HTERT RPE-1 (cell line): Measurements from ENCODE around the gene SLC29A2.
"Not testable (repeated sequence)": the region's sequence is repeated elsewhere in the genome, so short reads cannot be mapped to it uniquely, and the experiment has no call there.

Experiments
- in situ Hi-C: fragments of 300-500 bp; cut with MboI; formaldehyde crosslinking; loops from 4 replicates; pipeline ENCODE4 v1.14.3; 2020; ENCODE audit warnings: low sequenced_read_pairs

SLC29A2 gene

GRCh38 chr11:66386171-66387069 lies 14.9 kb upstream of the SLC29A2 start:
- in situ Hi-C loops: no loop called here

GRCh38 chr11:66384316-66384715 lies 12.8 kb upstream of the SLC29A2 start:
- in situ Hi-C loops: not testable (repeated sequence)

- in situ Hi-C loops: not testable (repeated sequence)
These were observed 8.7 kb upstream of the SLC29A2 start for GRCh38 chr11:66380264-66380663.

- in situ Hi-C loops: not testable (repeated sequence)
These were observed 2.2 kb upstream of the SLC29A2 start for GRCh38 chr11:66373690-66374287.

DNA sequence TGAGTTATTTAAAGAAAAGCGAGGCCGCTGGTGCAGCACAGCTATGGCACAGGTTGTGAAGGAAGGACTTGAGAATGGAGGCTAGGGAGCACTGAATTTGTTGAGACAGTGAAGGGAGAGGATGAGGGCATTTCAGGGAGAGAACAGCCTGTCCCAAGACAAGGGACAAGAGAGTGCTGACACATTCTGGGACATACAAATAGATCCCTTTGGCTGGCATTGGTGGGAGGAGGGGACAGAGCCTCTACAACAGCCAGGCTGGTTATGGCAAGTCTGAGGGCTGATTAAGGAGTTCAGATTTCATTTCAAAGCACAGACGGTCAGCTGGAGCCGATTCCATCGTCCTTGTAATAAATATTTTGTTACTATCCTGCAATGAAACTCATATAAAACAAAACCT lies 1.7 kb upstream of the SLC29A2 start:
- in situ Hi-C loops: no loop called here

DNA sequence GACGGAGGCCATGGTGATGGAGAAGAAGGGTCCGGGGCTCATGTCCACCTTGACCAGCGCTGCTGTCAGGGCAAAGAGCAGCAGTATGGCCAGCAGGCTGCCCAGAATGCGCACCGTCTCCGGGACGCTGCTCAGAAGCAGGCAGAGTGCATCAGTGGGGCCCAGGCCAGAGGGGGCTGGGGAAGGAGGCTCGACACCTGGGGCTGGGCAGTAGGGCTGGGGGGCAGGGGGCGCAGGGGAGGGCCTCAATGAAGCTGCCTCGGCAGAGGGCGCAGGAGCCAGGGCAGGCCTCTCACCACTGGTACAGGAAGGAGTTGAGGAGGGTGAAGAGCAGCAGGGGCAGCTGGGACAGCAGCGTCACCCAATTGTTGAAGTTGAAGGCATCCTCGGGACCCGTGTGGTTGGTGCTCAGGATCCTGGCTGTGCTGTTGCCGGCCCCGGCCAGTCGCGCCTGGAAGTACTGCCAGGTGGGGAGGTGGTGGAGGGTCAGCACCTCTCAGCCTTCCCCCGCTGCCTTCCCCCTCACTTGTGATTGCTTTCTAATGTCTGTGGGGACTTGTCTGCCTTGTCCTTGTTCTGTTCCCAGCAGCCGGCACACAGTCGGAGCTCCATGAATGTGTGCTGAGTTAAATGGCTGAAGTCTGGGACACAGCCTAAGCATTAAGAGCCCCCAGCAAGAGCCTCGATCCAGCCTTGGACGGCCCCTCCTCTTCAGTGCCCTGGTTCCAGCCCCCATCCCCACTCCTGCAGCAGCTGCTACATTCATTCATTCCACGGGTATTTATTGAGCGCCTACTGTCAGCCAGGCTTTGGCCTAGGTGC lies 2.3 kb downstream of the SLC29A2 start:
- in situ Hi-C loops: no loop called here

DNA sequence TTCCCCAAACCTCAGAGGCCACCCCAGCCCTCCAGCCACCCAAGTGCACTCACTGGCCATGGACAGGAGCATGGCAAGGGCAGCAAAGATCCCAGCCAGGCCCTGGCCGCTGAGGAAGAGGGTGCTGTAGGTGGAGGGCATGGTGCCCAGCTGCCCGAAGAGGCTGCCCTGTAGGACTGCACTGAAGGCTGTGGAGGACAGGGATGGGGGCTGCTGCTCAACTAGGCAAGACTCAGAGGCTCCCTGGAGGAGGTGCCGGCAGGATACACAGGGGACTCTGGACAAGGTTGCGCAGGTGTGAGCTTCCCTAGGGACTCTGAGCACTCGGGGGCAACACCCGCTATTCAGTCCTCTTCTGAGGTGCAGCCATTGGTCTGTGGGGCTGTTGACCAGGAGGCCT lies 3.1 kb downstream of the SLC29A2 start:
- in situ Hi-C loops: no loop called here

- in situ Hi-C loops: no loop called here
These were observed 3.8 kb downstream of the SLC29A2 start for GRCh38 chr11:66367561-66368312.

- in situ Hi-C loops: no loop called here
These were observed 4.6 kb downstream of the SLC29A2 start for GRCh38 chr11:66366844-66367477.

DNA sequence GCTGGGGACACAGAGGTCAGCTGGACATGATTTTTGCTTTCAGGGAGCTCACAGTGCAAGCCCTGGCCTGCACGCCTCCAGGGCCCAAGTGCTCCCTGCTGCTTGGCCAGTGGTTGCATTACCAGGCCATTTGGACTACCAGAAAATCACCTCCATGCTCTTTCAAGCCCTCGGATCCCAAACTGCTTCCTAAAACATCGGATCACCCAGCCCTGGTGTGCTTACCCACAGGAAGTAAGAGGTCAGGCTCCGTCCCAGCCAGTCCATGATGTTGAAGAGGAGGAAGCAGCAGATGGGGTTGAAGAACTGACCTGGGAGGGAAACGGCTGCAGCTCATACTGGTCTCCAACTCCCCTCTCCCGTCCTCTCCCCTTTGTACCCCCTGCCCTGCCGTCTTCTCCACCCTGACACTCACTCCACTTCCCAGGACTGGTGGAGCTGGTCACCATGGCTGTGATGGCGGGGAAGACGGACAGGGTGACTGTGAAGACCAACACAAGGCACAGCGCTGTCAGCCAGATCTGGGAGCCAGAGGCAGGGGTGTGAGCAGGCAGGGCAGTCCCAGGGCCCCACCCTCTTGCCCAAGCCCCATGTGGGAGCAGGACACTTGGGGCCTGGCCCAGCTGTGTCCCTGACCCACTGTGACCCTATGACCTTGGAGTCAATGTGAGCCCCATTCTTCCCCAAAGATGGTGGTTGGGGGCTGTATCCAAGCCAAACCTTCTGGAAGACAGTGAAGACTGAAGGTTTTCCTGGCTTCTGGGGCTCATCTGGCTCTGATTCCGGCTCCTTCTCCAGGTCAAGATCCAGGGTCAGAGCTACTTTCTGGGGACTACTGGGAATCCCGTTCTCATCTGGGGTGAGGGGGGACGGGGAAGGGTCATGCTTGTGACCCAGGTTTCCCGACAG lies 5.6 kb downstream of the SLC29A2 start:
- in situ Hi-C loops: no loop called here

GRCh38 chr11:66365166-66365565 lies 6.4 kb downstream of the SLC29A2 start:
- in situ Hi-C loops: no loop called here

DNA sequence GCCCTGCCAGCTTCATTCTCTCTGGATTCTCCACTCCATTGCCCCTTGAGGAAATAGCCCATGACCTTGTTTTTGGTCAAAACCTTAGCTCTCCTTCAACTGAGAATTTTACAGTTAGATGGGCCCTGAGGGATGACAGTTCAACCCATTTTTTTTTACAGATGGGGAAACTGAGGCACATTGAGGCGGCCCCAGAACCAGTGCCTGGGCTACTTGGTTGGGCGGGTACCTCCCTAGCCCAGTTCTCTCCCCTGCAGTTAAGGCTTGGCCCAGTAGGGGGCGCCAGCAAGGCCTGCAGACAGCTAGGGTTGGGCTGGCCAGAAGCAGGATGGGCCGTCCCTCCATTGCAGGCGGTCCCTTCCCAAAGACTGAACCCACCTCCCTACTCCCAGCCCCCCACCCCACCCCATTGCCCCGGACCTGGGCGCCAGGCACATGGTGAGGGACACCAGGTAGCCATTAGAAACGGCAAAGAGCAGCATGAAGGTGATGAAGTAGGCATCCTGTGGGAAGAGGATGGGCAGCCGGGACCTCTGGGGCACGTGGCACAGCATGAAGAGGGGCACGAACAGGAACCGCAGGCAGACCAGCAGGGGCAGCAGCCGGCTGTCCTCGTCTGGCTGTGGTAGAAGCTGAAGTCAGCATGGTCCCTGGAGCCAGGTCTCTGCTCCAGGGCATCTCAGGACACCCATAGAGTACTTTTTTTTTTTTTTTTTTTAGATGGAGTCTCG lies 7.6 kb downstream of the SLC29A2 start:
- in situ Hi-C loops: no loop called here

DNA sequence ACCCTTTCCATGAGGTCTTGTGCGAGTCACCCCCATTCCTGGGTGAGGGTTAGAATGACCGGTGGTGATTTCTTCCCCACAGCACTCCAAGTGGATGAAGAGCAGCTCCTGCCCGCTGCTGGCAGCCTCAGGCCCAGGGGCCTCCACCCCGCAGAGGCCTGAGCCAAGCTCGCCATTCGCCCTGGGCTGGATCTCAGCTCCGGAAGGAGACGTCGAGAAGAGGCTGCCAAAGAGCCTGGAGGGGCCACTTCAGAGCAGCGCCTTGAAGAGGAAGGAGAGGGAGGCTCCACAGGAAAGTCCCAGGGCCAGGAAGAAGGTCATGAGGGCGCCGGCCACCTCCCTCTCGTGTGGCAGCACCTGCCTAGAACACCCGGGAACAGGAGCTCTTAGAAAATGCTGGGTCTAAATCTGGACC lies 8.4 kb downstream of the SLC29A2 start:
- in situ Hi-C loops: no loop called here

- in situ Hi-C loops: no loop called here
These were observed 8.9 kb downstream of the SLC29A2 start for GRCh38 chr11:66362481-66363147.

DNA sequence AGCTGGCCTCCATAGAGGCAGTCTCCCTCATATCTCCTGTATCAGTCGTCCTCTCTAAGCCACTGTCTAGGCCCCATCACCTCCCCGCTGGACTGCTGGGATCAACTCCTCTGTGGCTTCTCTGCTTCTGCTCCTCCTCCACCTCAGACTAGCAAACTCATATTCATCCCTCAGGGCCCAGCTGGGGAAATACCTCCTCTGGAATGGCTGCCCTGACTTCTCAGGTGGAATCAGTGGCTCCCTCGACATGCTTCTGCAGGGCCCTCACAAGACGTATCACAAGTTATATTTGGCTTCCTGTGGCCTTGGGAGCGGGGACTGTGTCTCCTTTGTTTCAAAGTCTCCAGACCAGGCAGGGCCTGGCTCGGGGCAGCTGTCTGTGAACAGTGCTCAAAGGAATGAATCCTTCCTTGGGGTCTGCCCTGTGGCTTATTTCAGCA lies 10.0 kb downstream of the SLC29A2 start:
- in situ Hi-C loops: no loop called here

DNA sequence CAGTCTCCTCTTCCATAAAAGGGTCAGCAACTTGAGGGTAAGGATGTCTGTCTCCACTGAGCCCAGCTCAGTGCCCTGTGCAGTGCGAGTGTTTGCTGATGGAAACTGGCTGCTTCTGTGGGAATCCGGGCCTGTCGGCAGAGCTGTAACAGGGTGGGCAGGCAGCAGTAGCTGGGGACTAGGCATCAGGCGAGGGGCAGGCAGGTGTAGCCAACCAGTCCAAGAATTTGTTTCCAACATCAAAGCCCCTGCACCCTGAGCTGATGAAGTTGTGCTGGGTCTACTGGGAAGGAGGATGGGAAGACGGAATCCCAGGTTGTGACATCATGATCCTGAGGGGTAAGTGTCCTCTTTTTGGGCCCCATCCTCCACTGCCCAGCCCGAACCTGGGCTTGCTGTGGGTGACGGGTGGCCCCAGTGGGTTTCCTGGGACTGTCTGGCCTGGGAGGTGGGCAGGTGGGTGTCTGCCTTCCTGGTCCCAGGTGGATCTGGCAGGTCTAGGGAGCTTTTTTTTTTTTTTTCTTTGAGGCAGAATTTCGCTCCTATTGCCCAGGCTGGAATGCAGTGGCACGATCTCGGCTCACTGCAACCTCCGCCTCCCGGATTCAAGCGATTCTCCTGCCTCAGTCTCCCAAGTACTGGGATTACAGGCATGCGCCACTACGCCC lies 11.0 kb downstream of the SLC29A2 start:
- in situ Hi-C loops: no loop called here

DNA sequence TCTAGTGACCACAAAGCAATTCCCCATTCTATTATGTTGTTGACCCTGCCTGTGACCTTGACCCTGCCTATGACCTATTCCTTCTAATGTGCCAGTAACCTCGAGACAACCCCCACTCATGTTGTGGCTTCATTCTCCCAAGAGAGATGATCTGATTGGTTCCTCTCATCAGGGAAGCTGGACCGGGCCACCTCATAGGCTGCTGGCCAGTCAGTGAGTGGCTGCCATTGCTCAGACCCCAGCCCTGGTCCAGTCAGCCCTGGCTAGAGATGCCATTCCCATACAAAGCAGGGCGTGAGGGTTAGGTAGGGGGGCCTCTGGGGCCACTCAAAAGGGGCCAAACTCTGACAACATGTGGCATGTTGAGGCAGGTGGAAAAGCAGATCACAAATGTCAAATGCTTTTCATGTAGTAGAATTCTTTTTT lies 11.9 kb downstream of the SLC29A2 start:
- in situ Hi-C loops: no loop called here
